Hepatic stellate cell (primary cell): ENCODE measurements around the gene TSPAN11.

Experiments
- DNase-seq: peaks from one replicate; pipeline ENCODE4 v3.0.0; 2011; ENCODE audit warnings: low spot score

The TSPAN11 gene

DNA sequence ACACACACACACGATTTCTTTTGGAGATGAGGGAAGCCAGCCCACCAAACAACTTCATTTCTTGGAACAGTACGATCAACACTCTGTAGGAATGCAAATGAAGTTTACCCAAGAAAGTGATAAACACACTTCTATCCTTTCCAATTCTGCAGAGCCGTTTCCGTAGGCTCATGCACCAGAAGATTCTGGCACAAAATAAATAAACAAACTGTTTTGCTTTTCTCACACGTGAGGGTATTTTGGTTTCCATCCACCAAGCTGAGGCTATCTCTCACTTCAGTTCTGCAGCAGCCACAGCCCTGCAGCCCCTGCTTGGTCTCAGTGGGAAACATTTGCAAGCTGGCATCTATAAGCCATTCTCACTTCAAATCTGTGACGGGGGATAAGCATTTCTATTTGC, 15.3 kb upstream of the TSPAN11 start:
- DNase-seq = no peak

DNA sequence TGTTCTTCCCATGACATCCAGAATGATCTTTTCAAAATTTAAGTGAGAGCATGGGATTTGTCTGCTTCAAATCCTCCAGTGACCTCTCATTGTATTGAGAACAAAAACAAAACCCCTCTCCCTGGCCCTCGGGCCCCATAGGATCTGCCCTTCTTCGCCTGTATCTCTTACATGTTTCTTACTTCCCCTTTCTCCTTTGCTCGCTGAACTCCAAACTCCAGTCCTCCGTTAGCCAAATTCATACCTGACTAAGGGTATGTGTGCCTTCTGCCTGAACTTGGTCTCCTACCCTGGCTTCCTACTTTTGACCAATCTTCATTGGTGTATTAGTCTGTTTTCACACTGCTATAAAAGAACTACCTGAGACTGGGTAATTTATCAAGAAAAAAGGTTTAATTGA, 13.2 kb upstream of the TSPAN11 start:
- DNase-seq = no peak

DNA sequence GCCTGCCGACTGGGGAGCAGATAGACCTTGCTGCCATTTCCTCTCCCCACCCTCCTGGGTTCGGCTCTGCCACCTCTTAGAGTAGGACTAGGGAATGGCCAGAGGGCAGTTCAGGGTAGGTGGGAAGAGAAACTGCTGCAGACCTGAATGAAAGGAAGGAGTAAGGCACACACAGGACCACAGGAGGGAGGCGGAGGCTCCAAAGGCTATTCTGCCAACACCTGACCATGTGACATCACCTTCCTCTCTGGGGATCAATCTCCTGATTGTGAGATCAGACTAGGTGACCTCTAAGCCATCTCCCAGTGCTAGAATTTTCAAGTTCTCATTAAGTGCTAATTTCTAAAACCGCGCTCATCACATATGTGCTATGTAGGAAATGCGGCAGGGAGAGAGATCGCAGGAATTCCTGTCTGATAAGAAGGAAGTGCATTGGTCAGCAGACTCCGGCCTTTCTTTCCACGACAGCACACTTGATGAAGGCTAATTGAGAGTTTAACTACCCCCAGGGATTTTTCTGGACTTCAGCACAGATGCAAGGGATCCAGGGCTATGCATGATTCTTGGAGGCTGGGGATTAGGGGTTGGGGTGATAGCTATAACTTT, 11.5 kb upstream of the TSPAN11 start:
- DNase-seq = no peak

DNA sequence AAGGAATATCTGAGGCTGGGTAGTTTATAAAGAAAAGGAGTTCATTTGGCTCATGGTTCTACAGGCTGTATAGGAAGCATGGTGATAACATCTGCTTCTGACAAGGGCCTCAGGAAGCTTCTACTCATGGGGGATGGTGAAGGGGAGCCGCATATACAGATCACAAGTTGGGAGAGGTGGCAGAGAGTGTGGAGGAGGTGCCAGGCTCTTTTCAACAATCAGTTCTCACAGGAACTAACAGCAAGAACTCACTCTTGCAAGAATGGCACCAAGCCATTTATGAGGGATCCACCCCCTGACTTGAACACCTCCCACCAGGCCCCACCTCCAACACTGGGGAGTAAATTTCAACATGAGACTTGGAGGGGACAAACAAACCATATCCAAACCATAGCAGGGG, 3.5 kb upstream of the TSPAN11 start:
- DNase-seq = no peak

DNA sequence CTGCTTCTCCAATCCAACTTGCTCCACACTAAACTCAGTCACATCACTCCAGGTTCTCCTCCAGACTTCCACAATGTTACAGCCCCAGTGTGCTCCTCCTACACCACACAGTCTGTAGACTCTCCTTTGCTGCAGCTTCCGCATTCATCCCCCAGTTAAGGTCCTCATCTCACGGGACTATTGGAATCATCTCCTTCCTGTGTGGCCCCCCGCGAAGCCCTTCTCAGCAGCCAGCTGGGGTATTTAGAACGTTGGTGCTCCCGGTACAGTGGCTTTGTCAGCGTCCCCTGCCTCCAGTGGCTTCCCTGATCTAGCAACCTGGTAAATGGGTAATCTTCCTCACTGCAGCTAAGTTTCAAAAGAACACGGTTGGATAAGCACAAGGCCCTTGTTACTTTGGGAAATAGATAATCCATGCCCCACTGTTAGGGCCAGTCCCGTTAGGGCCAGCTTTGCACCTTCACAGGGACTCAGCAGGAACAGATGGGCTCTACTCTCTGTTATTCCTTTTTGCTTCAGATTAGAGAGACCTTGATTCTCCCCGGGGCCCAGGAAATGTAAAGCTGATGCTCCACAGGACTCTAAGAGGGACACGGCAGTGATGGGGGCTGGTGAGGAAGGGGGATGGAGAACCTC, 823 bp upstream of the TSPAN11 start:
- DNase-seq = no peak

DNA sequence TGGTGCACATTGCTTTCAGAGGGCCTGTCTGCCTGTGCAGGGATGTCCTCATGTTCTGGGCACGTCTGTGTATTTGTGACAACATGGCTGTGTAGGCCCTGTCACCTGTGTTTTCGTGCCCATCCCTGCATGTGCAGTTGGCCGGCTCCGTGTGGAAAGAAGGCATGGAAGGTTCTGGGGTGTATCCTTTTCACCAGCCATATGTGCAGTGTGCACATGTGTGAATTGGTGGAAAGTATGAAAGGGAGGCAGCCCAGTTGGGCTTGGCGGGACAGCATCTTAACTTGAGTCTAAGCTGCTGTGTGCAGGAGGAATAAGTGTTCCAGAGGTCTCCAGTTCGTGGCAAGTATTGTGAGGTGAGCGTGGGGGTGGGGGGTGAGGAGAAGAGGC, 669 bp downstream of the TSPAN11 start:
- no peak for DNase-seq

DNA sequence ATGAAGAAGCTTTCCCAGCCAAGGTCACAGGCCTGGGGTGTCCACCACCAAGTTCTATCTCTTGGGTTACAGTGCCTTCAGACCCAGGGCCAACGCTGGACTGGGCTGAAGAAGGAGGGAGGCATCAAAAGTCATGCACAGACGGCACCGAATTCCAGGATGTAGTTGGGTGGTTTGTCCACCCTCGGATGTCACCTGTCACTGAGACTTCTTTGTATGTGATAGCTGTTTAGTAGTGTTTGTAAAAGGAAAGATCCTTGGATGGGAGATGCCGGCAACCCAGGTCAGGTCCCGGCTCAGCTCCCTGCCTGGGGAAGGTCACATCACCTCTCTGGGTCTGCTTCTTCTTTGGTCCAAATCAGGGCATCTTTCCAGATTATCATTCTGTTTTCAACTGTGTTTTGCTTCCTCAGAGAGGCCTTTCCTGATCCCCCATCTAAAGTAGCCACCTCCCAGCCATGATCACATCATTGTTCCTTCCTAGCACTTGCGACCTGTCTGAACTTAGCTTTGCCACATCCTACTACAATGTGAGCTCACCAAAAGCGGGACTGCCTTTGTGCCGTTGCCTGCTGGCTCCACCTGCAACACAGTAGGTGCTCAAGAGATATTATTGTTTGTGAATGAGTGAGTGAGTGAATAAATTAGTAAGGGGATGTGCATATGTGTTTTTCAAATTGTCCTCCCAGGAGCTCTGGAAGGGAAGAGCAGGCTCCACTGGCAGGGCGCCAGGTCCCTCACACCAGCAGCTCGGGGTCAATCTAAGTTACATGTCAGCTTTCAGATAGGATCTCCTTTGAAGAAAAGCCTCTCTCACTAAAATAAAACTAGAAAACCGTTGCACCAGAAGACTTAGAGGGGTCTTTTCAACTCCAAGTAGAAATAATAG, 2.1 kb downstream of the TSPAN11 start:
- DNase-seq = no peak

DNA sequence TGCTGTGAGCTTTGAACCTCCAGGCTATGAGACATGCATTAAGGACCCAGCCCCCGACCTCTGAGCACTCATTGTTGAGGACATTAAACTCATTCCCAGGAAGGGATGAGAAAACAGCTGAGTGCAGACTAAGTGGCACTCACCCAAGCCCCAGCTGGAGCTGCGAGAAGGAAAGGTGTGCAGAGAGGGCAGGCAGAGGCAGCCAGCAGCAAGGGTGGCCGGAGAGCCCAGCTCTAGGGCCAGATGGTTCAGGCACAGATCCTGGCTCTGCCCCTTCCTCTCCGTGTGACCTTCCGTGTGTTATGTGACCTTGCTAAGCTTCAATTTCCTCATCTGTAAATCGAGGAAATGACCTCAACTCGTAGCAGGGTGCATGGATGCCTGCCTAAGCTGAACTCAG, 3.7 kb downstream of the TSPAN11 start:
- no peak for DNase-seq

DNA sequence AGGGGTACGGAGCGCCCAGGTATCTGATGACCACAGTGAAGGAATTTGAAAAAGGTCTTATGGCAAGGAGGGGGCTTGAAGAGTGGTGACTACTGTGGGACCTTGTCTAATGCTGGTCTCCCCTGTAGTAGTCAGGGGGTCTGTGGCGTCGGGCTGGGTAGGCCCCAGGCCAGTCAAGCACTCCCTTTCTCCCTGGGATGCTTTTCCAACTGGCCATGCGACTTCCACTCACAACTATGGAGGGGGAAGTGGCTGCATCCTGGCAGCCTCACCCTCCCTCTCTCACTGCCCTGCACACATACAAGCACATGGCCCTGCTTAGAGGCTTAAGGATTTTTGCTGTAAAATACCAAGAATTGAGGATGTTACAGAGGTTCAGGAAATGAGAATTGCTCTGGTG, 4.1 kb downstream of the TSPAN11 start:
- no peak for DNase-seq

DNA sequence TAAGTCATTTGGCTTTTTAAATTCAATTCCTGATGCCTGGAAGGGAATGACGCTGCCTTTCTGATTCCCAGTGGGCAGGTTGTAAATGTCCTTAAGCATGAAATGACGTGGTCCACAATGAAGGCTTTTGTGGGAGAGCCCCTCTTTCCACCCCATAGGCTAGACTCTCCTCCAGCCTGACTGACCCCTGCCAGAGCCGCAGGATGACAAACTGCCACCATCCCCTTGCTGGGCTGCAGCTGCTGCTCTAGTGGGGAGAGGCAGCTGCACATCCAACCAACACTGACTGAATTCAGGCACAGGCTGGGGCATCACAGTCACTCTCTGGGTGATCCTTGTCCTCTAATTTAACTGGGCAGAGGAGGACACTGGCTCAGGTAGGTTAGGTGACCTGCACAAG, 6.3 kb downstream of the TSPAN11 start:
- no peak for DNase-seq

DNA sequence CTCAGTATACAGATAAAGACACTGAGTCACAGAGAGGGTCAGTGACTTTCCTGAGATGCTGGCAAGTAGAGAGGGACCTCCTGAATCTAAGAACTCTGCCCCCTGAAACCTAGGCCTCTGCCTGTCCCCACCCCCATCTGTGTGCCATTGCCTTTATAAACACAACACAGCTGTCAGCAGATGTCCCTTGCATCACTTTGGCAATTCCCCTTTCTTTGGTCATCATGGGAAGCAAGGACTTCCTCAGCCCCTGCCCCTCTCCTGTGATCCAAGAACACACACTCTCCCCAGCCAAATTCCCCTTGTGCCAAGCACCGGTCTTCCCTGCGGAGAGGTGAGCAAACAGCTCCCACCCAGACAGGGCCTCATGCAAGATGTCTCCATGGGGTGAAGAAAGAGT, 8.3 kb downstream of the TSPAN11 start:
- no peak for DNase-seq

DNA sequence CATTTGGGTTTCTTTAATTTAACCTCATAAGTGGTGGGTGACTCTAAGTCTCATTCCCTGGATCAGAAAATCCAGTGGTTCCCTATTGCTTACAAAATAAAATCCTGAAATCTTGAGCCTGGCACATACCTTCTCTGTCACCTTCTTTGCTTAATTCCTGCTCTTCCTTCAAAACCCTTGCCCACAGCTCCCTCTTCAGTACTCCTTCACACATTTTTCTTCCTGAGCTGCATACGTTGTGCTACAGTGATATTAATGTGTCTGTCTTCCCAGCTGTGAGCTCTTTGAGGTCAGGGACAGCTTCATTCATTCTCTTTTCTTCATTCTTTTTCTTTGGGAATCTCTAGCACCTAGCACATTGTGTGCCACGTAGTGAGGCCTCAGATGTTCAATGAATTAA, 9.5 kb downstream of the TSPAN11 start:
- DNase-seq = no peak

DNA sequence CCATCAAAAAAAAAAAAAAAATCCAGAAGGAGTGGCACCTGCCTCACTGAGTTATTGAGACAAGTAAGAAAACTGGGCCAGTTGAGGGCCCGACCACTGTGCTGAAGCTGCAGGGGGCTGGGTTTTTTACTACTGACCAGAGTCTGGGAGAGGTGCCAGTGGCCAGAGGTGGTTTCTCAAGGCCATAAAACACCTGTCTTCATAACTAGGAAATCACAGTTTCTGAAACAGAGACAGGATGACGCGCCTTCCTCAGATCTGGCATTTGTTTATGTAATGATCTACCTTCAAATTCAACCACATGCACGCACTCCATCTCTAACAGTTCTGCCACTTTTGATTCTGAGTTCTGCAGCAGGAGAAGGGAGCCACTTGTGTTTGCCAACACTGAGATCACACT, 12.7 kb downstream of the TSPAN11 start:
- DNase-seq = no peak

DNA sequence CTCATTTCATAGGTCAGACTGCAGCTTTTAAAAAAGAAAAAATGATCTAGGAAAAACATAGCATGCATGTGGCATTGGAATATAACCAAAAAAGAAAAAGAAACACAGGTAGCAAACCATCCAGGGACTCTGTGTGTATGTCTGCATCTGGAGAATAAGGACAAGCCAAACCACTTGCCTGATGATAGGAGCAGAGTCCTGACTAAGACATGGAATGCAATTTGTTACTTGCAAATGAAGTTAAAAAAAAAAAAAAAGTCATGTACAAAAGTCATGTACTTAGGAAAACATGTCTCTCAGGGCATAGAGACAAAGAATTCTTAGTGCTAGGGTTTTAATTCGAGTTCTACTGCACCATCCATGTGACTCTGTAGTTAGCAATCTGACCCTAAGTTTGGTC, 15.9 kb downstream of the TSPAN11 start:
- DNase-seq = no peak

DNA sequence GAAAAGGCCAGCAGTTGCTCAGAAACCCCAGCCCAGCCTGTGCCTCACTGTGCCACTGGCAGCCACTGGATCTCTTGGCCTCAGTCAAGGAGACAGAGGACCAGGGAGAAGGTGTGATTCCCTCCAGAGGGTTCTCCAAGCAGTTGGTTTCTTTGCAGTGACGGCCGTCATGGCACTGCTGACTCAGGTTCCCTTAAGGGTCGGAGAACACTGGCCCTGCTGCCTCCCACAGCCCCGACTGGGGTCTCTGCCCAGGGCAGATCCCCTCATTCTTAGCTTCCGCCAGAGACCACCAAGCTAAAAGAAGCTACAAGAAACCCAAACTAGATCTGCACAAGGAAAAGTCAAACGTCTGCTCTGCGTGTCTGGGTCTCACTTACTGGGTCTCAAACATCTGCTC, 16.4 kb downstream of the TSPAN11 start:
- no peak for DNase-seq

DNA sequence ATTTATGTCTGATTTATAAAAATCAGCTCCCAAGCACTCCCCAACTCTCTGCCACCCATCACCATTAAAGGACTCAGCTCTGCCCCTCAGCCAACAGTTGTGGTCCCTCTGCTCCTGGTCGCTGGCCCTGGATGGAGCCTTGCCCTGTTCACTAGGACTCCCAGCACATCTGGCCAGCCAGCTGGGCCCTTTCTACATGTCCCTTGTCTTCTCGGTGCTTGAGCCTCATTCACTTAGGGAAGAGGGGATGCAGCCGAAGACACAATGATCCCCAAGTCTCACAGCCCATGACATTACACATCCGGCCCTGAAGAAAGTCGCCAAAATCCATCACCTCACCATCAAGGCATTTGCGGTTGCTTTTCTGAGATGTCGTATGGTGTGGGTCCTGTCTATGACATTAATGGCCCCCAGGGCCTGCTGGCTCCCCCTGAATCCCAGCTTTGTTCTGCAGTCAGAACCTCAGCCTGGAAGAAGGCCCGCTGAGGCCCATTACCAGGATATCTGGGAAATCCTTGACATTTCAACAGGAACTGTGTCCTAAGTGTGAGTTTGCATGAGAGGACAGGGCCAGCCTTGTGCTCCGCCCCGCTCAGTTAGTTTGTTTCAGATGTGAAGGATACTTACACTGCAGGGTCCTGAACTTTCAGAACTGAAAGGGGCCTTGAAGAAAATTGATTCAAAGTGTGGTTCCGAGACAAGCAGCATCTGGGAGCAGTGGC, 19.1 kb downstream of the TSPAN11 start:
- DNase-seq = no peak

DNA sequence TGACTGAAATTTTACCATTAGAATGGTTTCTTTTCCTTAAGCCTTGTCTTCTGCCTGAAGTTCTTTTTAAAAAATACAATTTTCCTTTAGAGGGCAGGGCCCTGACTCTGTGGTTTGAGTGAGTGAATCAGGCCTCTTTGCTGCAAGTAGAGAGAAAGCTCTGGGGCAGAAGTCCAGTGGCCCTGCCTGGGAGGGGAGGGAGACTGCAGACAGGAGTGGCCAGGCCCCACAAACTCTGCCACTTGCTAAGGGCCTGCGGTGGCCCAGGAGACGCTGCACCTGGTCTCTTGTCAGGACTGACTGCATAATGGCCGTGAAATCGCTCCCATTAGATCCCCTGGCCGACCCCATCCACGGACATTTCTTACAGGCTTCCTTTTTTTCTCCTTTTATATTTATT, 25.5 kb downstream of the TSPAN11 start:
- DNase-seq = no peak

DNA sequence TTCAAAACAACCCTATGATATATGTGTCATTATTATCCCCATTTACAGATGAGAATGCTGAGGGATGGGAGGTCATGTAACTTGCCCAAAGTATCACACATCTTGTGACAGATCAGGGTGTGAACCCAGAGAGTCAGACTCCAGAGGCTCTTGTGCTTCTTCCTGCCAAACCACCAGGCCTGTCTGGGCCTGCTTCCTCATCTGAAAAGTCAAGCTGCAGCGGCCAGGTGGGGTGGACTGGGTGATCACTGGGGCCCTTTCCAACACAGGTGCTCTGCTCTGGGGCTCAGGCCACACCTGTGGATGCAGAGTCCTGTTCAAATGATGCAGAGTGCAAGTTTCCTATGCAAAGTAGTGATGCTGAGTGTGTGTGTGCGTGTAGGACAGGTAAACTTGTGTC, 26.7 kb downstream of the TSPAN11 start:
- no peak for DNase-seq

DNA sequence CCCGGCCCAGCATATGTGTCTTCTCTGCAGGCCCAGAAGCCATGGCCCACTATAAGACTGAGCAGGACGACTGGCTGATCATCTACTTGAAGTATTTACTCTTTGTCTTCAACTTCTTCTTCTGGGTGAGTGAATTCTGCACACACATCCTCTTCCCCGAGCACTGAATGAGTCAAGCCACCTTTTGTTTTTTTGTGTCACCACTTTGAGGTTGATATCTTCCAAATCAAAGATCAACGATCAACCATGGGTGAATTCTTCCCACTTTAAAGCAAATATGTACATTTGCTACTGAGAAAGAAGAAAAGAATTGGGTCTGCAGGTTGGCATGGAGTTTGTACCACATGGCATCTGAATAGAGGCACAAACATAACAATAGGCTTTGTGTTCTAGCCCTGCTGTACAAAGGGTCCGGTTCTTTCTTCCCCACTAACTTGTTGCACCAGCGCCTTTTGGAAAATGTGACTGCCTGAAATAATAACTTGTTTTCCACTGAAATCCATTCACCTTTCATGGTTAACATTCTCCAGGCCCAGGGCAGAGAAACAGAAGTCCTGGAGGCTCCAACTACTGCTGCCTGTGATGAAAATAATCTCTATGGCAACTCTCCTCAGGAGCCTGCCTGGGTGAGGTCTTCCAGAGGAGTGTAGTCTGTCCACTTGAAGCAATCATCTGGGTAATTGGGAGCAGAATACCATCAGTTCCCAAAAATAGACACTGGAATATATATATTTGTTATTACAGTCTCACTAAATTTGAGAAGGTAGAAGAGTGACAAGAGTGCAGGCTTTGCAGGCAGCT, 27.6 kb downstream of the TSPAN11 start:
- no peak for DNase-seq

DNA sequence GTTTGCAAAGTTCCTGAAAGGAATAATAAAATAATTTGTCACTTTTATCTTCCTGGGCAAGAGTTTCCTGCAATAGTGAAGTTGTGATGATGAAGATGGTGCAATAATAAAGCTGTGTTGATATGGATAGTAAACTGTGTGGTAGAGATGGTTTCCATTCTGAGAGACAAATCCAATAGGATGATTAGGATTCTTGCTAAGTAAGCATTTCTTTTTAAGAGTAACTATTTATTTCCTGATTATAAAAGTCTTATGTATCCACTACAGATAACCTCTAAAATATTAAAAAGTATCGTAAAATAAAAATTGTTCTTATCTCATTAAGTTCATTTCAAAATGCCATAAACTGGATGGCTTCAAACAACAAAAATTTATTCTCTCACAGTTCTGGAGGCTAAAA, 28.7 kb downstream of the TSPAN11 start:
- no peak for DNase-seq

DNA sequence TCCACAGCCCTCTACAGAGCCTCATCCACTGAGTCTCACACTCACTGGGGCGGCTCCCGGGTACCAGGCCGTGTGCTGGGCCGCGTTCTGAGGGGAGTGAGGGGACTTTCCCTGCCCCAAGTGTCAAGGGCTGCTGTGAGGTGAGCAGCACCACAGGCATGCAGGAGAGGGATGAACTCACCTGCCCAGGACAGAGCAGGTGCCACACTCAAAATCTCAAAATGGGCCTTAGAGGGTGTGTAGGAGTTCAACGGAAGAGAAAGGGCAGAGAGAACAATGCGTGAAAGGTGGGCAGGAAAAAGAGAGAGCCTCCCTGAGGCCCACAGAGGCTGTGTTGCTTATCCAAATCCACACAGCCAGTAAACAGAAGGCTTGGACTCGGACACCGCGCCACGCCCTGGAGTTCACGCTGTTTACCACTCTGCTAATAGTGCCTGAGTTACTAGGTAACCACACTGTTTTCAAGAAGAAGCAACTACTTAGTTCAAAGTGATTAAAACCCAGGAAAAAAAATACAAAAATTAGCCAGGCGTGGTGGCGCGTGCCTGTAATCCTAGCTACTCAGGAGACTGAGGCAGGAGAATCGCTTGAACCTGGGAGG, 32.7 kb downstream of the TSPAN11 start:
- DNase-seq = no peak

DNA sequence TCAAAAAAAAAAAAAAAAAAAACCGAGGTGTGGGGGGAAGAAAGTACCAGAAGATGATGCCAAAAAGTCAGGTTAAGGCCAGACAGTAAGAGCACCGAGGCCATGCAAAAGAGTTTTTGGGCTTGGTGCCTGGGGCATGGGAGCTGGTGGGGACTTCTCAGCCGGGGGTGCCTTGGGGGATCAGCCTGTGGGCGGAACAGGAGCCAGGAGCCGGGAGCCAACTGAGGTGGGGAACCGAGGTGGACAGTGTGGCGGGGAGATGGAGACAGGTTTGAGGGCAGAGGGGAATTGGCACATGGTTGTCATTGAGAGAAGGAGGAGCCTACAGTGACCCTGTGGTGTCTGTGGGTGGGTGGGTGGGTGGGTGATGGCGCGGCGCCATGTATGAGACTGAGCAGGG, 33.2 kb downstream of the TSPAN11 start:
- DNase-seq = no peak
